ENCODE results near the gene RBM14. TPM values are rescaled to one million over a fixed set of nuclear protein-coding genes. Genes with fewer than 3 reads are reported as not detected.

Gene RBM14
- total and polyA plus RNA-seq, 9 of the 15 experiments (the other 6 are each of a cell fraction or from before 2014, with no cell fraction given) = 5.5 to 131 (median 42.6) TPM

DNA sequence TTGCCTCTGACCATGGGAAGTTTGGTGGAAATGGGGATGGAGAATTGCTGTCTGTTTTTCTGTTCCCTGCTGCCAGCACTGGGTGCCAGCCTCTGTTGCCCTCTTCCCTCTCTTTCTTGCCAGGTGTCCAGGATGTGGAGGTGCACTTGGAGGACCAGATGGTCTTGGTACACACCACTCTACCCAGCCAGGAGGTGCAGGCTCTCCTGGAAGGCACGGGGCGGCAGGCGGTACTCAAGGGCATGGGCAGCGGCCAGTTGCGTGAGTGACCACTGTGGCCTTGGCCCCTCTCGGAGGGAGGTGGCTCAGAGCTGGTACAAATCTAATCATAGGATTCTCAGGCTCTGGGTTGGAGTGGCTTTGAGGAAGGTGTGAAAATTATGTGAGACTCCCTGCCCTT, 17.4 kb upstream of the RBM14 start (continued):
- TF ChIP-seq, protein P1, sequence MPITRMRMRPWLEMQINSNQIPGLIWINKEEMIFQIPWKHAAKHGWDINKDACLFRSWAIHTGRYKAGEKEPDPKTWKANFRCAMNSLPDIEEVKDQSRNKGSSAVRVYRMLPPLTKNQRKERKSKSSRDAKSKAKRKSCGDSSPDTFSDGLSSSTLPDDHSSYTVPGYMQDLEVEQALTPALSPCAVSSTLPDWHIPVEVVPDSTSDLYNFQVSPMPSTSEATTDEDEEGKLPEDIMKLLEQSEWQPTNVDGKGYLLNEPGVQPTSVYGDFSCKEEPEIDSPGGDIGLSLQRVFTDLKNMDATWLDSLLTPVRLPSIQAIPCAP (CRISPR knock-in tag; IDR thresholded peaks at IDR 0.05; ENCODE audit: borderline replicate concordance) = no peak
- no peak for TF ChIP-seq NCOA1 (IDR thresholded peaks at IDR 0.05; ENCODE audit: low read depth)

- no peak overlapping the region for H3K27ac ChIP-seq (ENCODE audit: extremely low read depth, low read depth, low read length)
- POLR2A ChIA-PET = interaction anchor here (1.0 kb wide), 1 partner anchor 38 kb away, joined by 3 read pairs; no protein-coding TSS in a partner anchor
- no peak for ATAC-seq
- no peaks in the 10 kb centered on the region for H3K9me1 ChIP-seq (ENCODE audit: control insufficient read depth, insufficient read depth, low read length)
- no peaks in the 10 kb centered on the region for H4K20me1 ChIP-seq (replicated peaks; ENCODE audit: control insufficient read depth, insufficient read depth, low read length)
- H3K9me3 ChIP-seq (replicated peaks; ENCODE audit: control insufficient read depth, insufficient read depth, low read depth, low read length) = no peaks in the 10 kb centered on the region; the same call in 1 of the 2 replicates
- no TSS peak for BruUV-seq (replicated peaks)
- H3K36me3 ChIP-seq (ENCODE audit: control insufficient read depth, insufficient read depth, low read length) = peaks cover 58% of the 10 kb centered on the region; the same call in 2 of the 3 replicates
- H3K4me2 ChIP-seq (ENCODE audit: insufficient read depth, low read length) = no peak overlapping the region
- no peak overlapping the region for H3K9ac ChIP-seq (ENCODE audit: insufficient read depth in 1 of 2, low read depth in 2 of 2, low read length in 2 of 2)
- H2AFZ ChIP-seq (ENCODE audit: low read depth, low read length) = no peak overlapping the region
- no peak for FAIRE-seq
- H3K4me1 ChIP-seq (replicated peaks in 1 of 2; ENCODE audit: control insufficient read depth in 2 of 2, insufficient read depth in 2 of 2, low read length in 2 of 2) = peaks cover 11 to 30% of the 10 kb centered on the region in 2 experiments
- DNase-seq (ENCODE audit: extremely low read depth in 1 of 4, low spot score in 3 of 4) = peak in 1 of 4 experiments; percentile 5
- peak; percentile 72 for TF ChIP-seq ZNF24 (IDR thresholded peaks at IDR 0.05)
- TF ChIP-seq MAFK (IDR thresholded peaks at IDR 0.05; ENCODE audit: low read length) = no peak
- no peak for TF ChIP-seq SMARCA5 (IDR thresholded peaks at IDR 0.05)
- no peak for TF ChIP-seq ZNF431 (CRISPR knock-in tag; IDR thresholded peaks at IDR 0.05)
- no peak for TF ChIP-seq ETV5 (CRISPR knock-in tag; IDR thresholded peaks at IDR 0.05; ENCODE audit: low read depth)
- no peak for TF ChIP-seq ZC3H11A (IDR thresholded peaks at IDR 0.05; ENCODE audit: low read depth, low read length)
- no peak for TF ChIP-seq PRMT5 (CRISPR knock-in tag; IDR thresholded peaks at IDR 0.05)
- TF ChIP-seq EZH2 (IDR thresholded peaks at IDR 0.05; ENCODE audit: borderline replicate concordance, low read depth, low read length) = no peak
- no peak for TF ChIP-seq HMGXB4 (CRISPR knock-in tag; IDR thresholded peaks at IDR 0.05)
- intact Hi-C loops (cut with micrococcal nuclease) (no loop called here), in situ Hi-C loops (cut with MboI) (no loop called here)
- H3K4me3 ChIP-seq = no peak overlapping the region
- CTCF ChIA-PET (ENCODE audit: low intra/inter-chr PET ratio) = no interaction called here
- 80% methylated on average over 2 of the region's 2 CpGs for WGBS (ENCODE audit: insufficient coverage, low coverage, missing lambda C conversion rate)
- no peaks in the 10 kb centered on the region for H3K27me3 ChIP-seq (ENCODE audit: control insufficient read depth in 2 of 2, insufficient read depth in 2 of 2, low read length in 2 of 2)
- peaks cover 6% of the 10 kb centered on the region for H3K79me2 ChIP-seq (ENCODE audit: control insufficient read depth, insufficient read depth, low read length)
Observed at GRCh38 chr11:66600219-66600618, 16.2 kb upstream of the RBM14 start.

Data from K562 (cell line).